Measurements from ENCODE around the gene ZNF639.
A peak's percentile ranks its signal among the peaks of the same experiment; 100 is the strongest.
"Not testable (repeated sequence)": the region's sequence is repeated elsewhere in the genome, so short reads cannot be mapped to it uniquely, and the experiment has no call there.

The ZNF639 gene

GRCh38 chr3:179322286-179323196 lies at the start of gene ZNF639:
Gene ZNF639, plus strand, starts transcription at chr3:179323031. Its CDS starts 5,263 bp downstream, at chr3:179328294.
- peak; percentile 83 for DNase-seq

GRCh38 chr3:179274434-179274833 lies 48.4 kb upstream of the ZNF639 start:
- not testable (repeated sequence) for DNase-seq

GRCh38 chr3:179276001-179276400 lies 46.8 kb upstream of the ZNF639 start:
- DNase-seq = no peak

- DNase-seq = no peak
Measured at GRCh38 chr3:179276743-179277142, 46.1 kb upstream of the ZNF639 start.

- DNase-seq = no peak
Measured at GRCh38 chr3:179278151-179278550, 44.7 kb upstream of the ZNF639 start.

- no peak for DNase-seq
Measured at GRCh38 chr3:179278932-179279693, 43.7 kb upstream of the ZNF639 start.

GRCh38 chr3:179279837-179280236 lies 43.0 kb upstream of the ZNF639 start:
- DNase-seq = no peak

GRCh38 chr3:179281825-179282224 lies 41.0 kb upstream of the ZNF639 start:
- DNase-seq = no peak

GRCh38 chr3:179286331-179286730 lies 36.5 kb upstream of the ZNF639 start:
- DNase-seq = no peak

GRCh38 chr3:179288845-179289244 lies 34.0 kb upstream of the ZNF639 start:
- DNase-seq = no peak

GRCh38 chr3:179289295-179289694 lies 33.5 kb upstream of the ZNF639 start:
- no peak for DNase-seq

- no peak for DNase-seq
Measured at GRCh38 chr3:179292450-179292849, 30.4 kb upstream of the ZNF639 start.

- DNase-seq = no peak
Measured at GRCh38 chr3:179297971-179298725, 24.7 kb upstream of the ZNF639 start.

GRCh38 chr3:179299316-179299715 lies 23.5 kb upstream of the ZNF639 start:
- DNase-seq = no peak

- DNase-seq = no peak
Measured at GRCh38 chr3:179299999-179300613, 22.7 kb upstream of the ZNF639 start.

GRCh38 chr3:179301645-179302044 lies 21.2 kb upstream of the ZNF639 start:
- no peak for DNase-seq

- no peak for DNase-seq
Measured at GRCh38 chr3:179302111-179302510, 20.7 kb upstream of the ZNF639 start.

GRCh38 chr3:179304605-179305004 lies 18.2 kb upstream of the ZNF639 start:
- no peak for DNase-seq

GRCh38 chr3:179307362-179307761 lies 15.5 kb upstream of the ZNF639 start:
- not testable (repeated sequence) for DNase-seq

GRCh38 chr3:179308001-179308400 lies 14.8 kb upstream of the ZNF639 start:
- DNase-seq = no peak

GRCh38 chr3:179309225-179310078 lies 13.4 kb upstream of the ZNF639 start:
- no peak for DNase-seq

GRCh38 chr3:179318876-179319275 lies 4.0 kb upstream of the ZNF639 start:
- DNase-seq = no peak
